Measurements from ENCODE around the gene DGKI.

Gene DGKI

GRCh38 chr7:137684776-137685175 lies 162.0 kb downstream of the DGKI start:
- DNase-seq: no peak

GRCh38 chr7:137684316-137684715 lies 162.5 kb downstream of the DGKI start:
- DNase-seq: no peak

- DNase-seq: no peak
These were observed 164.2 kb downstream of the DGKI start for GRCh38 chr7:137682596-137682995.

GRCh38 chr7:137681657-137682562 lies 164.9 kb downstream of the DGKI start:
- DNase-seq: no peak

GRCh38 chr7:137674551-137675409 lies 172.0 kb downstream of the DGKI start:
- no peak for DNase-seq

- DNase-seq: no peak
These were observed 172.7 kb downstream of the DGKI start for GRCh38 chr7:137674048-137674447.

- DNase-seq: no peak
These were observed 174.9 kb downstream of the DGKI start for GRCh38 chr7:137671920-137672319.

- no peak for DNase-seq
These were observed 176.3 kb downstream of the DGKI start for GRCh38 chr7:137670222-137671064.

- DNase-seq: no peak
These were observed 177.1 kb downstream of the DGKI start for GRCh38 chr7:137669706-137670105.

- no peak for DNase-seq
These were observed 178.4 kb downstream of the DGKI start for GRCh38 chr7:137668404-137668803.

- DNase-seq: no peak
These were observed 179.0 kb downstream of the DGKI start for GRCh38 chr7:137667633-137668387.

- no peak for DNase-seq
These were observed 181.9 kb downstream of the DGKI start for GRCh38 chr7:137664846-137665245.

- no peak for DNase-seq
These were observed 185.1 kb downstream of the DGKI start for GRCh38 chr7:137661634-137662033.

GRCh38 chr7:137658190-137658900 lies 188.4 kb downstream of the DGKI start:
- no peak for DNase-seq

GRCh38 chr7:137657476-137658189 lies 189.1 kb downstream of the DGKI start:
- no peak for DNase-seq

GRCh38 chr7:137656850-137657232 lies 189.9 kb downstream of the DGKI start:
- no peak for DNase-seq

GRCh38 chr7:137656227-137656849 lies 190.4 kb downstream of the DGKI start:
- DNase-seq: peak; percentile 29

- no peak for DNase-seq
These were observed 191.0 kb downstream of the DGKI start for GRCh38 chr7:137655804-137656203.

- no peak for DNase-seq
These were observed 194.1 kb downstream of the DGKI start for GRCh38 chr7:137652721-137653120.

- no peak for DNase-seq
These were observed 198.7 kb downstream of the DGKI start for GRCh38 chr7:137647905-137648565.

All from CD4-positive, alpha-beta T cell treated with Interferon gamma for 1 hour (primary cell).